A549 (cell line): Measurements from ENCODE around the gene GLIPR1L2. TPM values are rescaled to one million over a fixed set of nuclear protein-coding genes. Genes with fewer than 3 reads are reported as not detected.

Experiments
- ATAC-seq, 2 experiments: fragments of 200-7000 bp in 1 of 2; fragments of >200 bp in 1 of 2; cut with Nextera tagmentation in 1 of 2; cut with Tn5 transposase in 1 of 2; 3 replicates each; pipeline versions ENCODE4 v1.8.0 to v1.9.1; 2018 to 2020; ENCODE audit warnings: mild to moderate bottlenecking in 1 of 2, moderate library complexity in 1 of 2
- CTCF ChIA-PET: fragments of 300-600 bp; sonication (Branson Sonifier 250); formaldehyde crosslinking; extraction: SDS; loops from one replicate; lab custom pipeline; 2021; ENCODE audit warnings: antibody characterized with exemption, inconsistent platforms; lab: Yijun Ruan, JAX
- POLR2A ChIA-PET: fragments of 350-600 bp; formaldehyde crosslinking; extraction: SDS; loops from one replicate; lab custom pipeline; 2021; ENCODE audit warnings: antibody characterized with exemption, inconsistent platforms; lab: Yijun Ruan, JAX
- DNase-seq, 2 experiments: peaks; one replicate each; pipeline versions ENCODE4 v3.0.0 to v3.0.0-alpha.2; 2011 to 2016; ENCODE audit warnings: low read depth in 1 of 2, low spot score in 1 of 2
- FAIRE-seq: peaks from 2 replicates; lab custom pipeline; 2011; peaks lifted over from hg19 to GRCh38; lab: Jason Lieb, UNC
- H3K27ac ChIP-seq, 2 experiments: fragments of >200 bp; sonication (Bioruptor Twin); formaldehyde crosslinking; 3 replicates each; pipeline ENCODE4 v1.5.1; 2016 to 2017
- H3K4me1 ChIP-seq: fragments of >200 bp; sonication (Bioruptor Twin); formaldehyde crosslinking; 3 replicates; pipeline ENCODE4 v1.6.1; 2016
- H3K4me2 ChIP-seq: fragments of >200 bp; sonication (Bioruptor Twin); formaldehyde crosslinking; 3 replicates; pipeline ENCODE4 v1.6.1; 2016
- H3K4me3 ChIP-seq: fragments of >200 bp; sonication (Bioruptor Twin); formaldehyde crosslinking; 3 replicates; pipeline ENCODE4 v1.5.1; 2016
- H3K9me3 ChIP-seq: fragments of >200 bp; sonication (Bioruptor Twin); formaldehyde crosslinking; 3 replicates; pipeline ENCODE4 v1.6.1; 2016
- BCL3 ChIP-seq: fragments of >200 bp; sonication (Bioruptor Twin); formaldehyde crosslinking; IDR thresholded peaks from 3 replicates; pipeline ENCODE4 v1.6.1; 2016
- CBX2 ChIP-seq: fragments of 200-600 bp; sonication (generic); IDR thresholded peaks from 2 replicates; pipeline ENCODE4 v1.6.1; 2016; ENCODE audit warnings: low read depth, mild to moderate bottlenecking, borderline replicate concordance
- CBX8 ChIP-seq: fragments of 200-600 bp; sonication (generic); IDR thresholded peaks from 2 replicates; pipeline ENCODE4 v1.6.1; 2016
- CEBPB ChIP-seq, 2 experiments: fragments of >200 bp in 1 of 2; sonication (Bioruptor Twin) in 1 of 2; formaldehyde crosslinking in 1 of 2; IDR thresholded peaks; 2 replicates each; pipeline ENCODE4 v1.6.1; 2012 to 2016
- CHD2 ChIP-seq: fragments of 150-350 bp; IDR thresholded peaks from 2 replicates; pipeline ENCODE4 v1.6.1; 2014; ENCODE audit warnings: low read length; ENCODE audit not compliant: partially characterized antibody
- FOSL2 ChIP-seq, 2 experiments: fragments of 450-650 bp in 1 of 2; fragments of >200 bp in 1 of 2; sonication (Bioruptor Twin) in 1 of 2; formaldehyde crosslinking; IDR thresholded peaks; 2 replicates each; pipeline versions ENCODE4 v1.5.0 to v1.6.1; 2016 to 2020; ENCODE audit warnings: mild to moderate bottlenecking in 1 of 2, moderate library complexity in 1 of 2
- GATA3 ChIP-seq: IDR thresholded peaks from 2 replicates; pipeline ENCODE4 v1.6.1; 2012; ENCODE audit warnings: borderline replicate concordance
- HES2 ChIP-seq: fragments of >200 bp; sonication (Bioruptor Twin); formaldehyde crosslinking; IDR thresholded peaks from 2 replicates; pipeline ENCODE4 v1.6.1; 2016
- HOXB13 ChIP-seq: fragments of 250-450 bp; sonication (Bioruptor Pico); IDR thresholded peaks from 2 replicates; pipeline ENCODE4 v1.5.0; 2020; ENCODE audit warnings: low read depth, mild to moderate bottlenecking, moderate library complexity
- JUN ChIP-seq, 2 experiments: fragments of >200 bp; sonication (Bioruptor Twin); formaldehyde crosslinking; IDR thresholded peaks; 2 replicates in 1 of 2; 3 replicates in 1 of 2; pipeline ENCODE4 v1.6.1; 2016 to 2017
- MAFK ChIP-seq: fragments of 450-650 bp; IDR thresholded peaks from 2 replicates; pipeline ENCODE4 v1.6.1; 2014; ENCODE audit not compliant: partially characterized antibody
- MAX ChIP-seq: IDR thresholded peaks from 2 replicates; pipeline ENCODE4 v1.6.1; 2012
- MAZ ChIP-seq: fragments of 150-350 bp; IDR thresholded peaks from 2 replicates; pipeline ENCODE4 v1.6.1; 2014; ENCODE audit warnings: antibody characterized with exemption, low read depth, low read length, borderline replicate concordance
- MYC ChIP-seq: IDR thresholded peaks from 2 replicates; pipeline ENCODE4 v1.6.1; 2012; ENCODE audit warnings: mild to moderate bottlenecking, inconsistent platforms, low read length, improper control_type of control experiment, borderline replicate concordance
- NFE2L2 ChIP-seq: fragments of 150-350 bp; conservative IDR thresholded peaks from 2 replicates; pipeline ENCODE4 v1.6.1; 2014; ENCODE audit warnings: low read length
- POLR2A ChIP-seq: IDR thresholded peaks from 2 replicates; pipeline ENCODE4 v1.6.1; 2012; ENCODE audit warnings: mild to moderate bottlenecking, low read length
- RAD21 ChIP-seq, 2 experiments: fragments of >200 bp in 1 of 2; sonication (Bioruptor Twin) in 1 of 2; formaldehyde crosslinking in 1 of 2; IDR thresholded peaks in 1 of 2; conservative IDR thresholded peaks in 1 of 2; 2 replicates in 1 of 2; 3 replicates in 1 of 2; pipeline ENCODE4 v1.6.1; 2012 to 2018; ENCODE audit warnings: inconsistent platforms in 1 of 2
- SMC3 ChIP-seq: fragments of >200 bp; sonication (Bioruptor Twin); formaldehyde crosslinking; IDR thresholded peaks from 3 replicates; pipeline ENCODE4 v1.6.1; 2018; ENCODE audit warnings: inconsistent platforms
- ZFP36 ChIP-seq: fragments of 450-650 bp; IDR thresholded peaks from 2 replicates; pipeline ENCODE4 v1.6.1; 2014; ENCODE audit warnings: borderline replicate concordance; ENCODE audit not compliant: partially characterized antibody
- WGBS: methylation state at CpG from one replicate; pipeline ENCODE4 v1.1.6; 2017; ENCODE audit errors: missing lambda C conversion rate; 5-methylcytosine and 5-hydroxymethylcytosine counted together
- polyA plus RNA-seq, 4 experiments: library from polyadenylated mRNA; depleted of rRNA in 3 of 4; stranded (reverse); fragments of >200 nt; fragmentation: RNase III in 1 of 4; extraction: RNeasy Plus Mini Kit Qiagen cat#74134 plus additional on column Dnase treatment in 1 of 4; gene quantifications; 2 replicates in 3 of 4; 3 replicates in 1 of 4; pipeline ENCODE4 v1.2.3, GENCODE V29; 2011 to 2017

GLIPR1L2 gene
- polyA plus RNA-seq, 2 of the 4 experiments (the other 2 are of a cell fraction) = 0.40 to 0.90 TPM

GRCh38 chr12:75480469-75480949 lies 89.6 kb downstream of the GLIPR1L2 start, which contains the start of gene GLIPR1:
GLIPR1 (plus strand) TSS chr12:75480755; CDS start chr12:75480881, 126 bp downstream.
- CTCF ChIA-PET = interaction anchor here (0.8 to 2.3 kb wide), 5 partner anchors 24 to 147 kb away, joined by 3 to 8 read pairs (median 5); partner anchors contain the start of genes GLIPR1L1 and GLIPR1L2
- DNase-seq (peak; percentile 44 to 86), ATAC-seq (peak; percentile 88), FAIRE-seq (no peak)
- WGBS = 7% methylated on average over 8 of the region's 8 CpGs
- POLR2A ChIA-PET = interaction anchor here (0.6 to 3.2 kb wide), 3 partner anchors 28 to 151 kb away, joined by 3 to 25 read pairs (median 6); partner anchors contain the start of genes CAPS2 and GLIPR1L2
- no peaks in the 10 kb centered on the region for H3K9me3 ChIP-seq
- peak within 1 kb of the TSS; percentile 74 for H3K4me2 ChIP-seq
- peak within 1 kb of the TSS; percentile 48 to 83 for H3K27ac ChIP-seq
- no peak for TF ChIP-seq NFE2L2
- TF ChIP-seq BCL3 = 0 out of 3 replicates have a peak, but pooled peaks have one; percentile 10
- peak; percentile 54 to 86; a peak in 3 of 4 replicates for TF ChIP-seq CEBPB (IDR thresholded peaks at IDR 0.05)
- TF ChIP-seq MAZ = no peak
- peak; percentile 50 for TF ChIP-seq MAX
- TF ChIP-seq CBX2 = no peak
- no peak for TF ChIP-seq GATA3
- TF ChIP-seq FOSL2 (IDR thresholded peaks at IDR 0.05) = 0 out of 2 replicates have a peak, but pooled peaks have one; percentile 7
- peak; percentile 47 for TF ChIP-seq FOSL2 (CRISPR knock-in tag; IDR thresholded peaks at IDR 0.05)
- peak in 1 of 2 experiments; percentile 51; a peak in 1 of 5 replicates for TF ChIP-seq JUN (IDR thresholded peaks at IDR 0.05)
- no peak for TF ChIP-seq ZFP36
- peak; percentile 37; the same call in 1 of the 2 replicates for TF ChIP-seq POLR2A
- TF ChIP-seq RAD21 (conservative IDR thresholded peaks at IDR 0.05 in 1 of 2, IDR thresholded peaks at IDR 0.05 in 1 of 2) = 0 out of 5 replicates have a peak, but pooled peaks of 1 of the 2 experiments have one; percentile 11
- peak; percentile 35 for TF ChIP-seq MAFK
- TF ChIP-seq HES2 = no peak
- no peak for TF ChIP-seq MYC
- peak within 1 kb of the TSS; percentile 37 for H3K4me3 ChIP-seq
- H3K4me1 ChIP-seq = peaks cover 27% of the 10 kb centered on the region; the same call in 2 of the 3 replicates

- FAIRE-seq (no peak), DNase-seq (no peak), ATAC-seq (peak; percentile 15 to 29; a peak in 3 of 6 replicates)
- WGBS = 33% methylated on average over 5 of the region's 5 CpGs
- CTCF ChIA-PET = interaction anchor here (1.4 to 2.3 kb wide), 3 partner anchors 24 to 147 kb away, joined by 5 to 8 read pairs (median 8); partner anchors contain the start of genes GLIPR1L1 and GLIPR1L2
- H3K9me3 ChIP-seq = no peaks in the 10 kb centered on the region
- H3K4me3 ChIP-seq = peak overlapping the region; percentile 37
- H3K4me2 ChIP-seq = peak overlapping the region; percentile 74
- H3K27ac ChIP-seq = peak overlapping the region; percentile 48 to 83
- no peak for TF ChIP-seq SMC3
- TF ChIP-seq BCL3 = 0 out of 3 replicates have a peak, but pooled peaks have one; percentile 2
- peak; percentile 30; the same call in 1 of the 2 replicates for TF ChIP-seq MYC
- TF ChIP-seq CBX8 = no peak
- no peak for TF ChIP-seq HOXB13 (CRISPR knock-in tag)
- TF ChIP-seq CHD2 = no peak
- TF ChIP-seq, all 56 proteins: peak for 2
- H3K4me1 ChIP-seq = peaks cover 27% of the 10 kb centered on the region; the same call in 2 of the 3 replicates
- POLR2A ChIA-PET = interaction anchor here (0.7 to 3.2 kb wide), 3 partner anchors 90 to 151 kb away, joined by 3 to 25 read pairs (median 3); partner anchors contain the start of genes CAPS2 and GLIPR1L2
Observed at GRCh38 chr12:75481013-75481705, 90.3 kb downstream of the GLIPR1L2 start.
